Heart right ventricle (tissue), 16 donors: Measurements from ENCODE around the gene LGALS4. TPM values are rescaled to one million over a fixed set of nuclear protein-coding genes. Genes with fewer than 3 reads are reported as not detected.
"Not testable (repeated sequence)": the region's sequence is repeated elsewhere in the genome, so short reads cannot be mapped to it uniquely, and the experiment has no call there.

Source experiments
- ATAC-seq, 8 donors: fragments of 200-7000 bp; cut with Tn5 transposase; one replicate each; pipeline ENCODE4 v1.9.1; 2020; ENCODE audit warnings: mild to moderate bottlenecking in 8 of 8, moderate library complexity in 8 of 8, moderate number of reproducible peaks in 1 of 8
- DNase-seq, 2 donors: peaks; one replicate each; pipeline ENCODE4 v3.0.0-alpha.2; 2020
- H3K27ac ChIP-seq, 10 donors: fragments of 200-600 bp; sonication (generic) in 2 of 10; one replicate each; pipeline versions ENCODE4 v1.5.0 to v1.8.0; 2020 to 2022; ENCODE audit warnings: mild to moderate bottlenecking in 3 of 10
- H3K27me3 ChIP-seq, 7 donors: fragments of 200-600 bp; one replicate each; pipeline ENCODE4 v1.8.0; 2021 to 2022; ENCODE audit warnings: mild to moderate bottlenecking in 2 of 7
- H3K36me3 ChIP-seq, 9 donors: fragments of 200-600 bp; sonication (generic) in 1 of 9; one replicate each; pipeline versions ENCODE4 v1.5.0 to v1.8.0; 2020 to 2022; ENCODE audit warnings: mild to moderate bottlenecking in 2 of 9
- H3K4me1 ChIP-seq, 9 donors: fragments of 200-600 bp; sonication (generic) in 1 of 9; one replicate each; pipeline versions ENCODE4 v1.5.0 to v1.8.0; 2020 to 2022; ENCODE audit warnings: mild to moderate bottlenecking in 4 of 9
- H3K4me3 ChIP-seq, 10 donors: fragments of 200-600 bp; sonication (generic) in 2 of 10; one replicate each; pipeline versions ENCODE4 v1.5.0 to v1.8.0; 2020 to 2022; ENCODE audit warnings: mild to moderate bottlenecking in 7 of 10, moderate library complexity in 2 of 10
- H3K9me3 ChIP-seq, 11 donors: fragments of 200-600 bp in 10 of 11; sonication (generic) in 2 of 11; one replicate each; pipeline versions ENCODE4 v1.5.0 to v1.8.0; 2013 to 2022; ENCODE audit warnings: mild to moderate bottlenecking in 2 of 11, control low read depth in 1 of 11, moderate library complexity in 1 of 11
- whole genome bisulfite sequencing, 2 donors: extraction: QIAGEN DNeasy Blood & Tissue Kit; methylation state at CpG; one replicate each; pipeline ENCODE4 v1.1.7; 2013; ENCODE audit warnings: inconsistent platforms in 1 of 2; 5-methylcytosine and 5-hydroxymethylcytosine counted together
- intact Hi-C, 10 donors: fragments of 100-400 bp; cut with DNase I; formaldehyde crosslinking; loops; one replicate each; pipeline versions ENCODE4 v1.11.1 to v1.14.2; 2022
- polyA plus RNA-seq, 2 donors: library from polyadenylated mRNA; stranded (reverse); fragments of 200-250 nt; gene quantifications; one replicate each; pipeline ENCODE4 v1.2.3, GENCODE V29; 2013
- total RNA-seq, 10 donors: library from RNA; stranded (reverse); fragmentation: NEBNext Ultra II Directional in 3 of 10; extraction: Animal tissue kit (Norgen Biotek cat#: 25700) in 3 of 10; gene quantifications; one replicate each; pipeline versions ENCODE4 v1.2.1 to v1.2.4, GENCODE V29; 2021 to 2023
- TF ChIP-seq, protein P1 (sequence below), 9 donors: fragments of 200-600 bp; sonication (generic) in 2 of 9; IDR thresholded peaks; one replicate each; pipeline versions ENCODE4 v1.5.0 to v1.8.0; 2021 to 2022; ENCODE audit warnings: antibody characterized with exemption in 9 of 9, mild to moderate bottlenecking in 5 of 9, moderate library complexity in 1 of 9
- donor health status: Arrhythmogenic right ventricular cardiomyopathy.
- donor health status: ischemic (EF 13 %, LVEDD 7.1; RV severe dilation, severe dysfunction).
- donor health status: healthy with polysubstance abuse.
- donor health status: DM: no; HTN: yes; CAD: no.
- donor health status: DM: no; HTN: no; CAD: no.
- donor health status: ischemic (EF 25% LVEDD 6.9; RV normal size, moderate dysfunction).
- donor health status: ischemic (EF 25% LVEDD 5.7; RV mildly dilated, moderate dysfunction).
- donor health status: healthy.
- donor health status: DM: yes; HTN: yes; CAD: no.
- donor health status: Ischemic cardiomyopathy.
- donor health status: ischemic (EF 35%, LVEDD 5.7; RV mildly dilated, moderate dysfunction).
- donor health status: nonischemic (EF 11% LVEDD 7.7; RV severe dilation, severe dysfunction).
- donor health status: DM: yes; HTN: yes; CAD: no.
- donor health status: PGD.
- donor health status: ischemic (EF 29% LVEDD 5.4; RV normal size, mild dysfunction).
- donor health status: nonischemic (EF 23%, LVEDD 6.1; RV moderate dilation, normal function).

LGALS4 gene
- total and polyA plus RNA-seq, 12 donors, result 0.16 to 2.6 (median 0.81) TPM; not detected in 2

GRCh38 chr19:38788478-38789243, 24.1 kb downstream of the LGALS4 start, which contains the start of gene LGALS7B:
Gene LGALS7B, plus strand, starts transcription at chr19:38789200. Its CDS starts 27 bp downstream, at chr19:38789227.
- no peak for DNase-seq
- Histone ChIP-seq H3K36me3 (no peaks in the 10 kb centered on the region), H3K4me3 (no peak within 1 kb of the TSS), H3K4me1 (peaks cover 0 to 15% (median 7%) of the 10 kb centered on the region in 9 donors), H3K27me3 (no peaks in the 10 kb centered on the region), H3K27ac (no peak within 1 kb of the TSS), H3K9me3 (no peaks in the 10 kb centered on the region)
- no peak for ATAC-seq
- WGBS, 2 donors, result 74 to 80% methylated on average over 13 of the region's 17 CpGs
- intact Hi-C loops, result no loop called here
- TF ChIP-seq, protein P1, sequence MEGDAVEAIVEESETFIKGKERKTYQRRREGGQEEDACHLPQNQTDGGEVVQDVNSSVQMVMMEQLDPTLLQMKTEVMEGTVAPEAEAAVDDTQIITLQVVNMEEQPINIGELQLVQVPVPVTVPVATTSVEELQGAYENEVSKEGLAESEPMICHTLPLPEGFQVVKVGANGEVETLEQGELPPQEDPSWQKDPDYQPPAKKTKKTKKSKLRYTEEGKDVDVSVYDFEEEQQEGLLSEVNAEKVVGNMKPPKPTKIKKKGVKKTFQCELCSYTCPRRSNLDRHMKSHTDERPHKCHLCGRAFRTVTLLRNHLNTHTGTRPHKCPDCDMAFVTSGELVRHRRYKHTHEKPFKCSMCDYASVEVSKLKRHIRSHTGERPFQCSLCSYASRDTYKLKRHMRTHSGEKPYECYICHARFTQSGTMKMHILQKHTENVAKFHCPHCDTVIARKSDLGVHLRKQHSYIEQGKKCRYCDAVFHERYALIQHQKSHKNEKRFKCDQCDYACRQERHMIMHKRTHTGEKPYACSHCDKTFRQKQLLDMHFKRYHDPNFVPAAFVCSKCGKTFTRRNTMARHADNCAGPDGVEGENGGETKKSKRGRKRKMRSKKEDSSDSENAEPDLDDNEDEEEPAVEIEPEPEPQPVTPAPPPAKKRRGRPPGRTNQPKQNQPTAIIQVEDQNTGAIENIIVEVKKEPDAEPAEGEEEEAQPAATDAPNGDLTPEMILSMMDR (IDR thresholded peaks at IDR 0.05), result no peak

- TF ChIP-seq, protein P1 (IDR thresholded peaks at IDR 0.05), result no peak
- intact Hi-C loops, result no loop called here
- WGBS, 2 donors, result 76 to 78% methylated on average over 11 of the region's 11 CpGs
- no peak overlapping the region for H3K27ac ChIP-seq
- no peaks in the 10 kb centered on the region for H3K9me3 ChIP-seq
- no peaks in the 10 kb centered on the region for H3K36me3 ChIP-seq
- ATAC-seq (no peak), DNase-seq (no peak)
- H3K4me1 ChIP-seq, result no peaks in the 10 kb centered on the region
- no peak overlapping the region for H3K4me3 ChIP-seq
- peaks cover 0 to 3% (median 0%) of the 10 kb centered on the region in 7 donors for H3K27me3 ChIP-seq
These were observed 26.0 kb downstream of the LGALS4 start for GRCh38 chr19:38786572-38787265.

- H3K9me3 ChIP-seq, intact Hi-C loops, H3K4me1 ChIP-seq, H3K27ac ChIP-seq, DNase-seq, ATAC-seq, H3K27me3 ChIP-seq, H3K36me3 ChIP-seq, H3K4me3 ChIP-seq: not testable (repeated sequence)
- WGBS, 2 donors, result 90 to 94% methylated on average over 3 of the region's 3 CpGs
These were observed 26.7 kb downstream of the LGALS4 start for GRCh38 chr19:38786061-38786460.

- Histone ChIP-seq H3K27ac (no peak overlapping the region), H3K9me3 (no peaks in the 10 kb centered on the region), H3K4me3 (no peak overlapping the region), H3K4me1 (no peaks in the 10 kb centered on the region), H3K27me3 (peaks cover 0 to 8% (median 3%) of the 10 kb centered on the region in 7 donors), H3K36me3 (no peaks in the 10 kb centered on the region)
- WGBS, 2 donors, result 98% methylated on average over 7 of the region's 7 CpGs
- no peak for ATAC-seq
- intact Hi-C loops, result no loop called here
- DNase-seq, result no peak
- TF ChIP-seq, protein P1 (IDR thresholded peaks at IDR 0.05), result no peak
These were observed 27.5 kb downstream of the LGALS4 start for GRCh38 chr19:38785187-38785699.
